ENCODE data around the gene LYPD6B. TPM values are rescaled to one million over a fixed set of nuclear protein-coding genes. Genes with fewer than 3 reads are reported as not detected.

Gene LYPD6B
- total RNA-seq, 1 donor from 2014 or later = 12.3 TPM

DNA sequence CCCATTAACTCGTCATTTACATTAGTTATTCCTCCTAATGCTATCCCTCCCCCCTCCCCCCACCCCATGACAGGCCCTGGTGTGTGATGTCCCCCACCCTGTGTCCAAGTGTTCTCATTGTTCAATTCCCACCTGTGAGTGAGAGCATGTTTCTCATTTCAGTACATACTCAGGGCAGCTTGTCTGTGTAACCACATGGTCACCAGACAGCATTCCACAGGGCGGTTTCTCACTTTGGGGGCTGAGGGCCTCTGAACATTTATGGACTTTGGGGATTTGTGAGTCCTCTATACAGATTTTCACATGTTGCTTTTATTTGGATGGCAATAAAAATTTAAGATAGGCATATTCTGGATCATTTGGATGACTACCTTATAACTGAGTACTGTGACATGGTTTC, 84.0 kb downstream of the LYPD6B start:
- DNase-seq = peak; percentile 17

DNA sequence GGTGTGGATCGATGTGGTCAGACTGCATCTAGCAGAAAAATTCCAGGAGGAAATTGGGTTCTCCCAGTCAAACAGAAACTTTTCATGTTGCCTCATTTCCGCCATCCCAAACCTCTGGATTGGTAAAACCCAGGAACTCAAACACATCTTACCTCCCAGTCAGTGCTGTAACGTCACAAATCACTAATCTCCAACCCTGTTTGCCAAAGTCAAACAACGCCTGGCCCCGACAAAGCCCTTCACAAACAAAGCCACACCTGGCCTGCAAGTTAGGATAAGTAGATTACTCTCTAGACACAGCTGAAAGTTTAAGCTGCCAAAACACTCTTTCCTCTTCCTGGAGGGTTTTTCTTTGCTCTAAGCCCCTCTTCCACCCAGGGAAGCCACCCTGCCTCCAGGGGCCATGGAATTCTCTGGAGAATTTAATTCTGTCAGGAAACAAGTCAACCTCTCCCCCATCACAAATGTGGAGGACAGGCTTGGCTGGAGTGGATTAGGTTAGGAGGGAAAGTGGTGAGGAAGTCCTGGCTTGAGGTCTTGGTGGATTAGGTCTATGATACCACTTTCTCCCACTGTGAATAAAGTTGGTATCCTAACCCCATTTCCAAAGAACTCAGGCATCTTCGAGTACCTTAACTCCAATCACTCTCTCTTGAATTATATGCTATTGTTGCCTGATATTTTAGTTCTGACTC, 86.7 kb downstream of the LYPD6B start:
- no peak for DNase-seq

DNA sequence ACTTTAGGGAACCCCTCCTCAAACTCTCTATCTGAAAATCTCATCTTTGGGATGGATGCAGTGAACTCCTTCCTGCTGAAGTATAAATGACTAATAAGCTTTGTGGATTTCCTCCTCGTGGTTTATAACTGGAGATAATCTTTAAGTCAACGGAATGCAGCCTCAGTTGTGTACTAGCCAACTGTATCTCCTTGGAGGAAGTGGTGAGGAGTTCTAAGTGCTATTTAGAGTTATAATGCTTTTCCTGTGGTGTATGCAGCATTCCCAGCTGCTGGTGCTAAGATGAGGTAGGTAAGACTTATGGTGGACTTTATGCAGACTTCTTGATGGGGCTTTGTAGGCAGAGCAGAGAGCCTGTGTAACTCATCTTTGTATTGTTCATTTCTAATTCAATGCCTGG, 90.9 kb downstream of the LYPD6B start:
- no peak for DNase-seq

DNA sequence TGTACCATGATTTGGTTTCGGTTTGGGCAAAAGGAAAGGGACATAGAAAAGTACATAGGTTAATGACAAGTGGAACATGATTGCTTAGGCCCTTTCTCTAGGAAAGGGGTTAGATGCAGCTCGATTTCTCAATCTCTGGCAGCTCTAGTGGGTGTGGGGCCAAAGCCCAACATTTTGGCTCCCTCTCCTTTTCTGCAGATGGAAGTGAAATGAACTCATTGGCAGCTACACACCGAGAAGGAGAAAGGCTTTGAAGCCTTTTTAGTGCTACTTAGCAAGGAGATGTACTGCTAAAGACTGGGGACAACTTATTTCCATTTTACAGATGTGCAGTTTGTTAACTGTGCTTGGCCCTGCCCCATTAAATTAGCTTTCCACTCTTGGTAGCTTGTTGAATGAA, 93.8 kb downstream of the LYPD6B start:
- no peak for DNase-seq

DNA sequence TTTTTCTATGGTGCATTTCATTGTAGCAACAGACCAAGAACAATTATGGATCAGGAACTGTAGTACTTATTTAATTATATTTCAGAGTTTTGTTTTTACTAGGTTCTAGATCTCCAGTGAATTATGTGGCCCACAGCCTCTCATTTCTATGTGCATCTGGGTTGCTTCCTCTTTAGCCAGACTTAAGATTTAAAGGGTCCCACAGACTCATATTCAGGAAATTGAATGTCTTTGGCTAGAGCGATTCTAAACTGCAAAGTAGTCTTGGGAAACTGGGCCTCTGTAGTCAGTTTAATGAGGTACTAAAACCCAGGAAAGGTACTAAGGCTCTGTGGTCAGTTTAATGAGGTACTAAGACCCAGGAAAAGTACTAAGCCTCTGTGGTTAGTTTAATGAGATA, 94.4 kb downstream of the LYPD6B start:
- no peak for DNase-seq

DNA sequence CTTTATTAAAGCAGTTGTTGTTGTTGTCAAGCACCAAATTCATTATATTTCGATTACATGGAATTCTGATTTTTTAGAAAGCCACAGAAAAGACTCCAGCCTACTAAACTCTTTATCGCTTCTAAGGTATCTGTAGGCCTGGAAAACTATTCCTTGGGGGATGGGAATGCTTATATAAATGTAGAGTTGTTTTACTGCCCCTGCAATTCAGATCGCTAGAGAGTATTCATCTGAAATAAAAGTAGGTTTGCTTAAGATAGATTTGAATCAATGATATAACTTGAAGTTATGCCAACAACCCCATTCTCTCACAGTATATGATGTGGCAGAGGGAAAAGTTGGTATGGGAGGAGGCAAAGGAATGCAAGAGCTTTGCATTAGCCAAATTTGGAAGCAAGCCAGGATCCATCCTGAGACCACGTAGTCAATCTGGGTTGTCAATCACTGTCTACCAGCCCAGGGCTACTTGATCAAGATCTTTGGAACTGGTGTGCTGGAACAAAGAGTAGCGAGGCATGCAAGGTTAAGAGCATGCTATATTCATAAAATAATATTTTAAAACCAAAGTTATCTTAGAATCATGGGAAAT, 95.9 kb downstream of the LYPD6B start:
- DNase-seq = no peak

DNA sequence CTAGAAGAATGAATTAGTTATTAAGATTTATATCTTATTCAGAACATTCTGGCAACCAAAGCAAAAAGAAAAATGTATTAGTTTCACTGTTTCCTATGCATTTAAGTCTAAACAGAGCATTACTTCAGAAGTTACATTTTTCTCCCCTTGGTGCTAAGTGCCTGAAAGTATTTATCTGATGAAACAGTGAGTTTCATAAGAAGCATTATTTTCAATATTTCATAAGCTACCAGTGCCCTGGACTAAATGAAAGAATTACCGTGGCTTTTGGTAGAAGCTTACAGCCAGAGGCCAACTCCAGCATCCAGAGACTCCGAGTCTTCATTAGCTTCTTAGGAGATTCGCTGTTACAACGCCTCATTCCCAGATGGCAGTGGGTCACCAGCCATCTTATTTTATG, 97.6 kb downstream of the LYPD6B start:
- no peak for DNase-seq

DNA sequence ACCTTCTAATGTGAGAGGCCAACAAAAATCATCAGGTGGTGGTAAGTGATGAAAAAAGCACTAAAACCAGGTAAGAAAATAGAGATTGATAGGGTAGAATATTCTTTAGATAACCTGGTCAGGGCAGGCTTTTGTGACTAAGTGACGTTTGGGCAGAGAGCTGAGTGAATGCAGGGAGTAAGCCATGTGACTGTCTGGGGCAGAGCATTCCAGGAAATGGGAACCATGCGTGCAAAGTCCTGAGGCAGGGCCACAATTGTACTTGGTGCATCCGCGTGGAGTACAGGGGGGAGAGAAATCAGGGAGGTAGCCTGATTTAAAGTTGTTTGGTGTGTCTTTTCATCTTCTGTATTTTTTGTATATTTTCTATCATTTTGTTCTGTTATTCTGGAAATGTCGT, 102.5 kb downstream of the LYPD6B start:
- DNase-seq = no peak

DNA sequence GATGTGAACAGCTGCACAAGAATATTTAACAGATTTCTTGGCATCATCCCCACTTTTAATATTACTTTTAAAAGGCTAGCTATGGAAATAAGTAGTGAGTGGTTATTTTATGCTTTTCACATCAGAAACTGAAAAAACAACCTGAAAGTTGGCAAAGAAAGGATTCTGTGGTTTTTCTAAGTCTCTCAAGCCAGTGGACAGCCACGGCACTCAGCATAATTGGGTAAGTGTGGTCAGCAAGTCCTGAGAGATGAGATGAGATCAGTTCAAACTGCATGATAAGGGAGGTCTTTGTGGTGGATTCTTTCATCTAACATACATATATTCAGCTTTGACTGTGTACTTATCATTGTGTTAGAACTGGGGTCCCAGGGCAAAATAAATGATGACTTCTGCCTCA, 105.2 kb downstream of the LYPD6B start:
- no peak for DNase-seq

DNA sequence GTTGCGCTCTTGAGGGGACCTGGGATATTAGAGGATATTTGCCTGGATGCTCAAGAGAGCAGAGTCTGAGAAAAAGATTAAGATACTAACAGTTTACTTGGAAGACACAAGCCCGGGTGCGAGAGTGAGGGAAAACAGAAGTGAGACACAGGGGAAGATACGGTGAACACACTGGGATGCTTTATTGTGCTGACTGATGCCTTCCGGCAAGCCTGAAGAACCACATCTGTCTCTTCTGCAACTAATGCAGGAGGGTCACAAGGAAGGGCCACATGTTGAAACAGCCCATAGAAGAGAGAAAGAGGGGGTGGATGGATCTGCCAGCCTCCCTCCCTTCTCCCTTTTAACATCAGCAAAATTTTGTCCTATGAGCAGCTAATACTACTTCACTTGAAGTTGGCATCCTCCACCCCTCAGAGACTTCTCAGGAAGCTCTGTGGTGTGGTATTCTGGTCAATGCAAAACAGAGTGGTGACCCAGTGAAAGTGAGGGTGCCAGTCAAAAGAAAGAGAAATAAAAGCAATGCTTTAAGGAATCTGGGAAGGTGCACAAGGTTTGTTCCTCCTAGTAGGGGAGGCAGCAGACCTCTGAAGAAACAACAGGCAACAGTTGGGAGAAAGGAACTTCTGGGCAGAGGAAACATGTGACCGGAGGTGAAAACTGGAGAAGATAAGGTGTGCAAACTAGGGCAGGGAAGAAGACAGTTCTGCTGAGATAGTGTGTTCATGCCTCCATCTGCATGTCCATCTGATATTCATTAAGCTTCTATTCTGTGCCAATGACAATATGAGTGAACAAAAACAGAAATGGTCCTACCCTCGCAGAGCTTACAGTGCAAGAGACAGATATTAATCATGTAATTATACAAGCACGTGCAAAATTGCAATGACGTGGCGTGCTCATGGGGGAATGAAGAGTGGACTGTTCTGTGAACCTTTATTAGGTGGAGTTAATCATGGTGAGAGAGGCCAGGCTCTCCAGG, 107.1 kb downstream of the LYPD6B start:
- no peak for DNase-seq

DNA sequence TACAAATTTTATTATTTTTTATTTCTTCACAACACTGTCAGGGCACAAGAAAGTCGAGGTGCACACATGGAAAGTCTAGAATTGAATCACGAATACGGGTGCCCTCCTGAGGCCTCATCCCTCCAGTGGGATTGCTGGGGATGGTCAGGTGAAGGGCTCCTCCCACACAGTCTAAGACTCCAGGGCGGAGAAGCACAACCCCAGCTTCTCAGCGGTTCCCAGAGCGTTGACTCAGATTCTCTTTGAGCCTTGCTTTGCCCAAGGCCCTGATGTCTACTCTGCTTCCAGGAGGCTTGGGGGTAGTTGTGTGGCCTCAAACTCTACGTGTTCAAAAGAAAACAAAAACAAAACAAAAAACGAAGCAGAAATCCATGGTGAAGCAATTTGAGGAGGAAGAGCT, 108.4 kb downstream of the LYPD6B start:
- no peak for DNase-seq

DNA sequence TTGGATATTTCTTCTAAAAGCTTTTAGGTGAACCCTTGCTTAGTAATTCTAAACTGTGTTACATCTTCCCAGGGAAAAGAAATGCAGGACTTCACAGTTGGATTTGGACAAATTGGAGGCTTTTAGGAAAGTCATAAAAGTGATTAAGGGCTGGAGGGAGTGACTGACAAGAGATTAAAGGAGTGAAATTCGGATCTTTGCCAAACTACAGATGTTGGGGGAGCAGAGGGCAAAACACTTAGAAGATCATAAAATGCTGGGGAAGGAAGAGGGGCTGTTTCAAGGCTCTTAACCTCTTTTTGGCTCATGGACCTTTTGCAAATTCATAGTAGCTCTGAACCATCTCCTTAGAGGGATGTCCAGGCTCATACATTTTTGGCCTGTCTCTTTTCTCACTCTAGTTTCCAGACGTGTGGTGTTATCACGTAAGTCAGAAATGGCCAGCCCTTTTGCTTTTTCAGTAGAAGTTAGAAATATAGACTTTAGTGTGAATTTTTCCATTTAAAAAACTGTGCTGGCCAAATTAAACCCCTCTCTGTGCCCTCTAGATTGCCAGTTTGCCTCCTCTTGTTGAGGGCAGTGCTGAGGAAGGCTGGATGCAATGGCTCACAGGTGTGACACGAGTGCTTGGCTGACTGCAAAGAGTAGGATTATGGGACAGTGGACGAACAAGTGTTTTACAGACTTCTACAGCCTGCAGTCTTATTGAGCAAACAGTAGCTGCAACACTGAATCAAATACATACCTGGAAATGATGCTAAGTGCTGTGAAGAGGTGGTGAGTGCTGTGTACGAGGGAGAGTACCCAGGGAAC, 109.9 kb downstream of the LYPD6B start:
- no peak for DNase-seq

DNA sequence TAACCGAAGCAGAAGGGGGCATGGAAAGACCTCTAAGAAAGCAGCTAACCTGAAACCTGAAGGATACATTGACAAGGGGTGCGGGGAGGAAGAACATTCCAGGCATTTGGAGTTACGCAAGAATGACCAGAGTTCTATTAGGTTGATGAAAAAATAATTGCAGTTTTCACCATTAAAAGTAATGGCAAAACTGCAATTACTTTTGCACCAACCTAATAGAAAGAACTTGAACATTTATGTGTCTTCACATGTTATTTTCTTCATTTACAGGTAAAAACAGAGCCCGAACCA, 110.5 kb downstream of the LYPD6B start:
- DNase-seq = no peak

DNA sequence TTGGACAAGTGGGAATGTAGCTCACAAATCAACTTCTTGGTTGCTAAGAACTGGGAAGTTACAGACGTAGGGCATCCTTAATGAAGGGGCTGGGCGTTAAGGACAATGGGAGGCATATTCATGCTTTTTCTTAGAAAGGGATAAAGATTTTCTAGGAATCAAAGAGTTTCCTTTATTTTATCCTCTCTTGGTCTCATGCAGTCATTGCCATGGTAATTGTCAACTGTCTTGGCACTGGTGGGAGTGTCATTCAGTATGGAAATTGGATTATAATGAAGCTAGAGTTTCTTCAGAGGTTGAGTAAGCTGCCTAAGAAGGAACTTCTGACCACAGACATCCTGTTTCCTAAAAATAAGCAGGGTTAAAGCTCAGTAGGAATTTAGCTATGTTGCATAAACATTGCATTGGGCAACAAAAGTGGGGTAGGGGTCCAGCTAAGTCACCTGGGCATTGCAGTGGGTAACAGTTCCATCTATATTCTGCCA, 114.0 kb downstream of the LYPD6B start:
- DNase-seq = no peak

DNA sequence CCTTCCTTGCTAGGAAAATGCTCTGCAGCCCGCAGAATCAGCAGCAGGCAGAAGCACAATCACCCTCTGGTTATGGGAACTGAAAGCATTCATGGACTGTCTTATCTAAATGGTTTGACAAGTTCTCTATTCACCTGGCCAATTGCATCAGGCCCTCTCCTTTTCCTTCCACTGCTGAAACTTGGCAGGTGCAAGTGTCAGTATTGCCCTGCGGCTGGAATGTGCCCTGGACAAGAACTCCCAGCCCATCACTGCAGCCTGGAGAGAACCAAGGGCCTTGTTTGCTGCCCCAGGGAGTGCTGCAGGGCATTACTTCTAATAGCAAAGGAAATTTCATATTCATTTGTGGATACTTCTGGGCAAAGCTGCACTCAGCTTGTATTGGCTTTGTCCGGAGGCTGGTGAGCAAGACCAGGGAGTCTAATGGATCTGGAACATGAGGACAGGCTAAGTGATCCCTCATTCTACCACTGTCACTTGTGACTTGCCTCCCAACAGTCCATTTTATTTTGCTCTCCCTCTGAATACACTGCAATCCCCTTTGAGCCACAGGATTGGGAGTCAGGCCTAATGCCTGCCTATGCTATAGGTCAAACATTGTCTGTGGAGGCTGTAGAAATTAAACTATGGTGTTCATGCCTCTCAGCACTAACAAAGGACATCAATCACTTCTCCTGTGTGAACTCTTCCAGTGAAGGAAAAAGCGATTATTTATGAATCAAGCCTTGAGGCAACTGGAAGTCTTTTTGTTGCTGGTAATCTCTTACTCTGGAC, 116.9 kb downstream of the LYPD6B start:
- no peak for DNase-seq

DNA sequence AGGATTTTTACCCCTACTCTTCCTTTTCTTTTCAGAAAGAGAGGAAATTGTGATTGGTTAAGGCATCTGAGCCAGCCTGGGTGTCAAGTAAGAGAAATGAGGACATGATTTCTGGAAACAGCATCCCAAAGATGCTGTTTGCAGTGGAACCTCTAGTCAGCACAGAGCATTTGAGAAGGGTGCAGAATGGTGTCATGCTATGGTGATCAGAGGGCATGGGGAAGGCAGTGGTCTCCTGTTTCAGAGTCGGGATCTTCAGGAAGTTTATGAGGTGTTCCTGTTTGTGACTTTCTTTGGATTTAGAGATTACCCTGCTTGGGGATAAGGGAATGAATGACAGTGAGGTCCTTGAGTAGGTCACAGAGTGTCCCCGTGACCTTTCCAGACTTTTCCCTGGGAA, 117.5 kb downstream of the LYPD6B start:
- DNase-seq = no peak

DNA sequence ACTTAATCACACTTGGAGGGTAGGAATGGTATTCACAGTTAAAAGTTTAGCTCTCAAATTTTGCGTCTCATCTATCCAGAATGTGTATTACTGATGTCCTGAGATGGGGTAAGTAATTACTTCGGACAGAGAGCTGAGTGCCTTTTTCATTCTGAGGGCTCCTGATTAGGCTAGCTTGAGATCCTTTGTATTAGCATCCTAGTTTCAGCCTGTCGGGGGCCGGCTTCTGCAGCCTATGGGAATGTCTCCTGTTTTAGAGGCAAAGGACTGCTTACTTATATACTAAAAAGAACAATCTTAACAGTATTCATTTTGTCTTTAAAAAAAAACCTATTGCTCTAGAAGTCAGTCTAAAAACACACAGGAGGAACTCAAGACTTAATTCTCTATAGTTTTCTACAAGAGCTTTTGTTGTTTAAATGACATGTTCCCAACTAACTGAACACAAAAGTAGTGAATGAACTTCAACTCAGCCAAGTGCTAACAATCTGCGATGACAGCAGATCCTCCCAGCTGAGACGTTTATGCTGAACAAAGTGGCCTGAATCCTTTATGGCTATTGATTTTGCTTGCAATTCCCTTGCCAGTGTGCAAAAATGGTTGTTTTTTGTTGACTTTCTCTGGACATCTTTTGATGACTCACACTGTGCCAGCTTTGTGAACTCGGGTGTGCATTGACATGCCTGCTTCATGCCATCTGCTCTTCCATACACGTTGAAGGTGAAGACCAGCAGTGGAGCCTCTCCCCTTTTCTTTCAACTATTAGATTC, 118.7 kb downstream of the LYPD6B start:
- DNase-seq = no peak

DNA sequence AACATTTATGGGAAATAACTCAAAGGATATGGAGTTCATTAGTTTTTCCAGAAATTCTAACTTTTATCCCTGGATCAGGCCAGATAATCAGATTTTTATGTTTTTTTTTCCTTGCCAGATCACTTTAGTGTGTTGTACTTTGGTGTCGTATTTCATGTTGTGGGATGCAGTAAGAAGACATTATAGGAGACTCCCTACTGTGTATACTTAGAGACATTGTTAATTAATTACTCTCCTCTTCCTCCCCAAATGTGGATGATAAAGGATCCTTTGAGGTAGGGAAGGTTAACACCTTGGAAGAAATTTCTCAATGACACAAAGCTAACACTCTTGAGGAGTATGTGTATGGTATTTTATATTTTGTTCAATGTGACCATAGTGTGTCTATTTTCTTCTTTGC, 120.5 kb downstream of the LYPD6B start:
- no peak for DNase-seq

DNA sequence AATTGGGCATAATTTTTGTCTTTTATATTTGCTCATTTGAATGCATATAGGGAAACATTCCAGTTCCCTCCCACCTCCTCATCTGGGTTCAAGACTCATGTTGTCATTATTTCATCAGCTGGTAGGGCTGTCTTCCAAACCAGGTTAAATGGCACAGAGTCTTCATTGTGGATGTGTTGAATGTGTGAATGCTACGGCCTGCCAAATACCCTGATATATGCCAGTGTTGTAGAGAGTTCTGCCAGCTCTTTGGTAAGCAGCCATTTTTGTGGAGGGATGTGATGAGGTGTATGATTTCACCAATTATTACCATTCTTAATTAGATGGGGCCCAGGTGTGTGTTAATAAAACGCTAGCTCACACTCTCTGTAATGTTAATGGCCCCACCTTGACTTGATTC, 121.7 kb downstream of the LYPD6B start:
- no peak for DNase-seq

DNA sequence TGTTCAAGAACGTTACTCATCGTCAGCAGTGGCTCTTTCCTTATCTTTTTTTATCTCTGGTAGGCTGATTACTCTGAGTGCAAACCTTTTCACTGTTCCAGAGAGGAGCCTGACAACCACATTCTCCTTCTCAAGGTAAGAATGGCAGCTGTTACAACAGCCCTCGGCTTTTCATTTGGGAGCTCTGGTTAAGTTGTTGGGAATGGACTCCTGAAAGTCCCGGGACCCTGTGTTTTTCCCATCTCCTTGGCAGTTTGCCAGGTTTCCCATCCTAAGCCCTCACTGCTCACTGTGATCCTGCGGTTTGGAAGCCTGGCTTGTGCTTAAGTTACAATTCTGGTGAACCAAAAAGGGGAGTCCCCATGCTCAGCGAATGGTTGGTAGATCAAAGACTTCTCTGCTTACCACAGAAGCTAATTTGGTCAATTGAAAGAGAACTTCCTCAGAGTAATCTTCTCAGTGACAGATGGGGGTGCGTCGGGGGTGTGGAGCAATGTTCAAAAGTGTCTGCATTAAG, 122.3 kb downstream of the LYPD6B start:
- no peak for DNase-seq
